Immature natural killer cell (primary cell): ENCODE measurements around the gene FXYD5. TPM values are rescaled to one million over a fixed set of nuclear protein-coding genes. Genes with fewer than 3 reads are reported as not detected.

Experiments used
- DNase-seq, 3 donors: peaks; one replicate each; pipeline ENCODE4 v3.0.0; 2022; ENCODE audit warnings: mixed read lengths in 1 of 3
- H3K27ac Mint-ChIP-seq, 6 donors: one replicate each; pipeline ENCODE4 v1.8.0; 2020; ENCODE audit warnings: mixed read lengths in 6 of 6, mild to moderate bottlenecking in 5 of 6, inconsistent platforms in 4 of 6, moderate library complexity in 3 of 6
- H3K27me3 Mint-ChIP-seq, 3 donors: one replicate each; pipeline ENCODE4 v1.8.0; 2020 to 2021; ENCODE audit warnings: low read depth in 3 of 3, mild to moderate bottlenecking in 3 of 3, mixed read lengths in 3 of 3, moderate library complexity in 3 of 3, inconsistent platforms in 1 of 3
- H3K36me3 Mint-ChIP-seq, 3 donors: one replicate each; pipeline ENCODE4 v1.8.0; 2020; ENCODE audit warnings: mixed read lengths in 3 of 3, inconsistent platforms in 2 of 3, mild to moderate bottlenecking in 2 of 3
- H3K4me1 Mint-ChIP-seq, 2 donors: one replicate each; pipeline ENCODE4 v1.8.0; 2020; ENCODE audit warnings: inconsistent platforms in 2 of 2, mild to moderate bottlenecking in 2 of 2, mixed read lengths in 2 of 2, moderate library complexity in 1 of 2
- H3K4me3 Mint-ChIP-seq, 5 donors: one replicate each; pipeline ENCODE4 v1.8.0; 2020; ENCODE audit warnings: mild to moderate bottlenecking in 5 of 5, mixed read lengths in 5 of 5, inconsistent platforms in 3 of 5, moderate library complexity in 3 of 5
- H3K9me3 Mint-ChIP-seq, 6 donors: one replicate each; pipeline ENCODE4 v1.8.0; 2020; ENCODE audit warnings: mild to moderate bottlenecking in 6 of 6, mixed read lengths in 6 of 6, inconsistent platforms in 4 of 6, moderate library complexity in 3 of 6
- polyA plus RNA-seq, 3 donors: library from polyadenylated mRNA; unstranded; fragments of 300-500 nt; fragmentation: Illumina TruSeq; gene quantifications; one replicate each; pipeline ENCODE4 v1.2.3, GENCODE V29; 2021

FXYD5 gene
- polyA plus RNA-seq, 3 donors from 2014 or later: 262 to 427 (median 346) TPM

DNA sequence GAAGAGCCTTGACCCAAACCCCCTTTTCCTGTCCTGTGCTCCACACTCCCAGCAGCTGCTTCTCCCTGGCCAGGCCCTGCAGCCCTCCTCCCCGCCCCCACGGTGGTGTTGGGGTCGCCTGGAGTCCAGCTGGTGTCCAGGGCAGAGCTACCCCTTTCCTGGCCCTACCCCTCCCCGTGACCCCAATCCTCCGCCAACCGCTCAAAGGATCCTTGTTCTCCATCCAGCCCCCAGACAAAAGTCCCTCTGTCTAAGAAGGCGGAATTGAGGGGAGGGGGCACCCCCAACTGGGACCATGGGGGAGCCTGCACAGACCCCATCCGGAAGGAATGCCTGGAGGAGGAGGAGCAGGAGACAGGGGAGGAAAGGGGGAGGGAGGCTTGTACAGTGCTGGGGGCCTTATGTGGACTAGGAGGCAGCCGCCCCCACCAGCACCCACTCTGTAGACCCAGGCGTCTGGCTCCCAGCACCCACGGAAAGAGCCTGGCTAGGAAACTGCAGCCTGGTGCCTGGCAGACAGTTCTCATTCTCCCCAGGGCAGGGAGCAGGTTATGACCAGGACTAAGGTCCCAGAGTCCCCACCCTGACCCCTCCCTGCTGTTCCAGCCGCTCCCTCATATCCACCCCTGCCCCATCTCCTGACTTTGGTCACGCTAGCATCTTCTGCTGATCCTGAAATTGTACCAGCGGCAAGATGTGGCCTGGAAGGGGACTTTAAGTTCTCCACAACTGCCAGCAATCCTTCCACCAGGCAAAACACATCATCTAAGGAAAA is 39.2 kb upstream of the FXYD5 start, which contains the start of gene FXYD3:
Gene FXYD3, plus strand, starts transcription at position 647 of the 775 bp plus-strand sequence. CDS start 3,554 bp downstream, outside the sequence.
- no peaks in the 10 kb centered on the region for H3K36me3 Mint-ChIP-seq
- H3K4me1 Mint-ChIP-seq: peaks cover 4 to 6% of the 10 kb centered on the region in 2 donors
- peaks cover 4 to 13% (median 5%) of the 10 kb centered on the region in 3 donors for H3K27me3 Mint-ChIP-seq
- no peak within 1 kb of the TSS for H3K4me3 Mint-ChIP-seq
- DNase-seq: no peak
- H3K27ac Mint-ChIP-seq: no peak within 1 kb of the TSS
- no peaks in the 10 kb centered on the region for H3K9me3 Mint-ChIP-seq

DNA sequence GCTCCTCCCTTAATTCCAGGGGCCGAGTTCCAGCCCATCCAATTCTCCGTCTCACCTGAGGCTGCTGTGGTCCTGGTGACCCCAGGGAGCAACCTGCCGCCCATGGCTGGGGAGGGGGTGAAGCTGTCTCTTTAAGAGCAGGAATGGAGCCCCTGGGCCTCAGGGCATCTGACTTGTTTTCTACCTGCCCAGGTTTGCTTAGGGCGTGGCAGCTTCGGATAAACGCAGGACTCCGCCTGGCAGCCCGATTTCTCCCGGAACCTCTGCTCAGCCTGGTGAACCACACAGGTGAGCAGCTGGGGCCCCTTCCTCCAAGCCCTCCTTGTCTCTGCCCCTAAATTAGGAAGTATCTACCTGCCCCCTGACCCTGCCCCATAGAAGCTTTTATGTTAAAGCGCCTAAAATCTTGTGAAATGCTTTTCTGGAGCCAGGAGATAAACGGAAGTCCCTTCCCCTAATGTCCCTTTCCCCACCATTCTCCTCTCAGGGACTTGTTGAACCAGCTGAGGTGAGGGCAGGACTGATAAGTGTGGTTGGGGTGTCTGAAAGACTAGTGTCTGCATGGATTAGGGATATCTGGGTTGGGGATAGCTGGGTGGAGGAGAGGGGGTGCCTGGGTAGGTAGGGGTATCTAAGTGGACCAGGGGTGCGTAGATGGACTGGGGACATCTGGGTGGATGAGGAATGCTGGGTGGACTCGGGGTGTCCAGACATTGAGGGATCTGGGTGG is 38.3 kb upstream of the FXYD5 start:
- Mint-ChIP-seq H3K27me3 (peaks cover 4 to 13% (median 5%) of the 10 kb centered on the region in 3 donors), H3K4me3 (no peak overlapping the region), H3K27ac (no peak overlapping the region), H3K4me1 (peaks cover 4 to 6% of the 10 kb centered on the region in 2 donors), H3K9me3 (no peaks in the 10 kb centered on the region), H3K36me3 (no peaks in the 10 kb centered on the region)
- DNase-seq: no peak

DNA sequence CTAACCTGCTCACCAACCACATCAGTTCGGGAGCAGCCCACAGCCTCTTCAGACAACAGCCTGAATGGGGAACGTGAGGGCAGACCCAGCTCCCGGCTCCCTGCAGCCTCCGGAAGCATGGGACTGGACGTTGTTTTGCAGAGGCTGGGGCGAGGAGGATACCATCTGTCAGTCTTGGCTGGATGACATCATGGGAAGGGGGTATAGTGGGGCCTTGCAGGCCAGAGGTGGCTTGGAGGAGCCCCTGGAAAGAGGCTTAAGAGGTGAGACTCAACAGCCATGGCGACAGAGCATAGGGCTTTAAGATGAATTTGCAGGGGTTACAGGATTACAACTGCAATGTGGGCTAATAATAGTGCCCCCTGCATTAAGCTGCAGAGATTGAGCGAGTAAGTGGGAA is 37.4 kb upstream of the FXYD5 start:
- no peak for DNase-seq
- Mint-ChIP-seq H3K27me3 (peaks cover 2 to 11% (median 4%) of the 10 kb centered on the region in 3 donors), H3K36me3 (no peaks in the 10 kb centered on the region), H3K27ac (no peak overlapping the region), H3K4me1 (peaks cover 4 to 6% of the 10 kb centered on the region in 2 donors), H3K4me3 (no peak overlapping the region), H3K9me3 (no peaks in the 10 kb centered on the region)

DNA sequence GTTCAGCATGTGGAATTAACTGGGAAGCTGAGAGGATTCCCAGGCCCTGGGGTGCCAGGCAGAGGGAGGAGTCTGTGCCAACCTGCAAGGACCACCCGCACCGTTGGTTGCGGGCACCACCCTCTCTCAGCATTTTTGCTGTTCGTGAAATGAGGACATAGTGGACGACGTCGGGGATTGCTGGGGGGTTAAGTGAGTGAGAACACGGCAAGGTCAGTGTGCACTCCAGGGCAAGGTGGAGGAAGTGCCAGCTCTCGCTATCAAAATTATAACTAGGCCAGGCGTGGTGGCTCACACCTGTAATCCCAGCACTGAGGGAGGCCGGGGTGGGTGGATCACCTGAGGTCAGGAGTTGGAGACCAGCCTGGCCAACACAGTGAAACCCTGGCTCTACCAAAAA is 36.7 kb upstream of the FXYD5 start:
- no peaks in the 10 kb centered on the region for H3K9me3 Mint-ChIP-seq
- H3K27me3 Mint-ChIP-seq: peaks cover 2 to 11% (median 4%) of the 10 kb centered on the region in 3 donors
- H3K4me1 Mint-ChIP-seq: peaks cover 4 to 6% of the 10 kb centered on the region in 2 donors
- no peaks in the 10 kb centered on the region for H3K36me3 Mint-ChIP-seq
- no peak overlapping the region for H3K27ac Mint-ChIP-seq
- DNase-seq: no peak
- H3K4me3 Mint-ChIP-seq: no peak overlapping the region

DNA sequence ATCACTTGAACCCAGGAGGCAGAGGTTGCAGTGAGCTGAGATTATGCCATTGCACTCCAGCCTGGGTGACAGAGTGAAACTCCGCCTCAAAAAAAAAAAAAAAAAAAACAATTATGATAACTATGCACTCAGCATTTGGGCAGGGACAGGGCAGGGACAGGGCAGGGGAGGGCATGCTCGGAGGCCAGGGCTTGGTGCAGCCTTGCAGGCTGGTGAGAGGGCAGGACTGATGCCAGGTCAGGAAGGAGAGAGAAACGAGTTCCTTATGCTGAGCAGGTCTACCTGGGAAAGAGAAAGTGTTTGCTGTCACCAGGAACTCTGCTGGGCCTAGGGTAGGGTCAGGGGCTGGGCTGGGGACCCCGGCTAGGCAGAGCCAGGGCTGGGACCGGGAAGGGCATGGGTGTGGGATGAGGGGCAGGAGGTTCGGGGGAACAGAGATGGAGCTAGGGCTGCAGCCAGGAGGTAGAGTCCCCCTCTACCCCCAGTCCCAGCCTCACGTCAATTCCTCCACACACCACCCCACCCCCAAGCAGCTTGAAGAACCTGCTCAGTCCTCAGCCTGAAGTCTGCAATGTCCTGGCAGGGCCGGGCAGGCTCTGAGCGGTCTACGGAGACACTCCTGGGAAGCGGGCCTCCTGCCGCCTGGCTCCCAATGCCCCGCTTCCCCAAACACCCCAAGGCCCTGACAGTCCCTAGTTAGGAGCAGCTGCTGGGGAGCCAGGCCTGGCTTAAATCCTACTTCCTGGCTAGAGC is 36.1 kb upstream of the FXYD5 start:
- H3K27ac Mint-ChIP-seq: no peak overlapping the region

DNA sequence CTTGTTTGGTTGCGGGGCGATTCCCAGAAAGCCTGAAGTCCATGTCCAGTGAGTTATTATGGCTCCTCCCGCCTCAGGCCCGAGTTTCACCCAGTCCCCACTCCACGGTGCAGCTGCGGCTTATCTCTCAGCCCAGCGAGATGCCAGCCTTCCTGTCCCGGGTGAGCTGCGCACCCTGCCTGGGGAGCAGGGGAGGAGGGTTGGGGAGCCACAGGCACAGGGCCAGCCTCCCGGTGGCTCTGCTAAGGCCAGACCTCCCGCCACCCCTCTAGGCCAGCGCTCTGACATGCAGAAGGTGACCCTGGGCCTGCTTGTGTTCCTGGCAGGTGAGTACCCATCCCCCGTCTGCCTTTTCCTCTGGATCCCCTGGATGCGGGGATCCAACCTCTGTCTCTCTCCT is 35.4 kb upstream of the FXYD5 start:
- H3K36me3 Mint-ChIP-seq: no peaks in the 10 kb centered on the region

More for the DNA sequence above, 36.1 kb upstream of the FXYD5 start:
- peaks cover 4 to 6% of the 10 kb centered on the region in 2 donors for H3K4me1 Mint-ChIP-seq
- H3K4me3 Mint-ChIP-seq: no peak overlapping the region
- no peaks in the 10 kb centered on the region for H3K9me3 Mint-ChIP-seq
- H3K36me3 Mint-ChIP-seq: no peaks in the 10 kb centered on the region
- peaks cover 2 to 8% (median 4%) of the 10 kb centered on the region in 3 donors for H3K27me3 Mint-ChIP-seq
- DNase-seq: no peak

DNA sequence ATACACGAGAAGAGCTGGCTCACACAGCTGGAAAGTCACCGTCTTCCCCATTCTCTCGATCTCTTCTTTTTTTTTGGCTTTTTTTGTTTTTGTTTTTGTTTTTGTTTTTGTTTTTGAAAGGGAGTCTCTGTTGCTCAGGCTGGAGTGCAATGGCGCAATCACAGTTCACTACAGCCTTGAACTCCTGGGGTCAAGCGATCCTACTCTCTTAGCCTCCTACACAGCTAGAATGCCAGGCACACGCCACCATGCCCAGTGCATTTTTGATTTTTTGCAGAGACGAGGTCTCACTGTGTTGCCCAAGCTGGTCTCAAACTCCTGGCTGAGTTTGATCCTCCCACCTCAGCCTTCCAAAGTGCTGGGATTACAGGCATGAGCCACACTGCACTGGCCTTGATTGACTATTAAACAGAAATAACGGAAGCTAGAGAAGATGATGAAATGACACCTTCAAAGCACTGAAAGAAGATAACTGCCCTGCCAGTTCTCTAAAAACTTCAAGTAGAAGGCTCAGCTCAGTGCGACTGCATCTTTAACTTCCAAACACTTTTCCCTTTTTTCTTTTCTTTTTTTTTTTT is 34.9 kb upstream of the FXYD5 start:
- Mint-ChIP-seq H3K27me3 (peaks cover 2 to 9% (median 4%) of the 10 kb centered on the region in 3 donors), H3K36me3 (no peaks in the 10 kb centered on the region), H3K4me1 (peaks cover 12 to 13% of the 10 kb centered on the region in 2 donors), H3K27ac (no peak overlapping the region), H3K4me3 (no peak overlapping the region), H3K9me3 (no peaks in the 10 kb centered on the region)
- no peak for DNase-seq

More for the DNA sequence above, 35.4 kb upstream of the FXYD5 start:
- peaks cover 2 to 6% (median 4%) of the 10 kb centered on the region in 3 donors for H3K27me3 Mint-ChIP-seq
- H3K4me3 Mint-ChIP-seq: no peak overlapping the region
- no peak overlapping the region for H3K27ac Mint-ChIP-seq
- DNase-seq: no peak
- peaks cover 9 to 11% of the 10 kb centered on the region in 2 donors for H3K4me1 Mint-ChIP-seq
- H3K9me3 Mint-ChIP-seq: no peaks in the 10 kb centered on the region

DNA sequence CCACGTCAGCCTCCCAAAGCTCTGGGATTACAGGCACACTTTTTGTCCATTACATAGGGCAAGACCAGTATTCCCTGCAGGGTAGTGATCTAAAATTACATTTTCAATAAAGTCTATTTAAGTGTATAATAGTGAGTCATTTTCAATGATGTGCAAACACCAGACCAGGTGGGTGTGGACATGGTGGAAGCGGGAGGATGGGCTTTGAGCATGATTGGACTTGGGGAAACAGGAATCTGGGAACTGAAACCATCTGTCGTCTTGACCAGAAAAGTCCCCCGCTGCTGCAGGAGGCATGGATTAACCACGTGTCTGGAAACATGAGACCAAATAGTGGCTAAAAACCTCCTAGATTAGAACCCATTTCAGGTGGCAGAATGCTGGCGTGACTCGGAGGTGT is 34.0 kb upstream of the FXYD5 start:
- peaks cover 2 to 8% (median 2%) of the 10 kb centered on the region in 3 donors for H3K27me3 Mint-ChIP-seq
- H3K36me3 Mint-ChIP-seq: no peaks in the 10 kb centered on the region
- no peak overlapping the region for H3K4me3 Mint-ChIP-seq
- no peak for DNase-seq
- no peak overlapping the region for H3K27ac Mint-ChIP-seq
- peaks cover 13 to 14% of the 10 kb centered on the region in 2 donors for H3K4me1 Mint-ChIP-seq
- no peaks in the 10 kb centered on the region for H3K9me3 Mint-ChIP-seq

DNA sequence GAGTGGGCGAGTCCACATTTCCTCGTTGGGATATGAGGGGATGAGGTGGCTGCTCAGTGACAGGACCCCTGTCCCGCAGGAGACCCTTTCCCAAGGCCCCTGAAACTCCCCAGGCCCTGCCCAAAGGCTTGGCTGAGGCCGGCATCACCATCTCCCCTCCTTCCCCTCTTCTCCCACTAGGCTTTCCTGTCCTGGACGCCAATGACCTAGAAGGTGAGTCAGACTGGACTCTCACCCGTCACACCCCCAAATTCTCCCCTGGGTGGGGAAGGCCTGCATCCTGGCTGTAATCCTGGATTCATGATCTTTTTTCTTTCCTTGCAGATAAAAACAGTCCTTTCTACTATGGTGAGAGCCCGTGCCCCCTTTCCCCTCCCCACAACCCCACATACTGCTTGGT is 33.6 kb upstream of the FXYD5 start:
- Mint-ChIP-seq H3K27ac (no peak overlapping the region), H3K4me1 (peaks cover 13 to 15% of the 10 kb centered on the region in 2 donors), H3K27me3 (peaks cover 0 to 8% (median 0%) of the 10 kb centered on the region in 3 donors), H3K4me3 (no peak overlapping the region), H3K9me3 (no peaks in the 10 kb centered on the region), H3K36me3 (no peaks in the 10 kb centered on the region)
- DNase-seq: no peak

DNA sequence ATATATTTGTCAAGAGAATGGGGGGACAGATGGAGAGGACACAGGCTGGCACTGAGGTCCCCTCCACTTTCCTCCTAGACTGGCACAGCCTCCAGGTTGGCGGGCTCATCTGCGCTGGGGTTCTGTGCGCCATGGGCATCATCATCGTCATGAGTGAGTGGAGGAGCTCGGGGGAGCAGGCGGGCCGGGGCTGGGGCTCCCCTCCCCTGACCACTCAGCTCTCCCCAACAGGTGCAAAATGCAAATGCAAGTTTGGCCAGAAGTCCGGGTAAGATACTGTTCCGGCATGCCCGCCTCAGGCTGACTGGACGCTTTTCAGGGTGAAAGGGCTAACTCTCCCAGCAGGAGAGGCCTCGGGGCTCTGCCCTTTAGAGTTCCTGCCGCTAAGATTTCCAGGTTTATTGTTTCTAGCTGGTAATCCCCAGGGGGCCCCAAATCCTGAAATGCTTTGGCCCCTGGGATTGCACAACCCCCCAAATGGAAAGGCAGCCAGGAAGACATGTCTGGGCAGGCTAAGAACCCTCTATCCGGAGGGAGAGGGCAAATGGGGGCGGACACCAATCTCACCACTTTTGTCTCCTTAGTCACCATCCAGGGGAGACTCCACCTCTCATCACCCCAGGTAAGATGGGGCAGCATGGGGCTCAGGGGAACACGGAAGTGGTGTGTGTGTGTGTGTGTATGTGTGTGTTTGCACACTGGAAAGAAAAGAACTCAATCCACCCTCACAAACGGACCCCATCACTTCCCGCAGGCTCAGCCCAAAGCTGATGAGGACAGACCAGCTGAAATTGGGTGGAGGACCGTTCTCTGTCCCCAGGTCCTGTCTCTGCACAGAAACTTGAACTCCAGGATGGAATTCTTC is 31.6 kb upstream of the FXYD5 start:
- H3K4me3 Mint-ChIP-seq: no peak overlapping the region
- H3K27me3 Mint-ChIP-seq: peaks cover 0 to 5% (median 0%) of the 10 kb centered on the region in 3 donors
- H3K36me3 Mint-ChIP-seq: no peaks in the 10 kb centered on the region
- H3K9me3 Mint-ChIP-seq: no peaks in the 10 kb centered on the region
- peaks cover 13 to 15% of the 10 kb centered on the region in 2 donors for H3K4me1 Mint-ChIP-seq
- H3K27ac Mint-ChIP-seq: no peak overlapping the region
- DNase-seq: no peak

DNA sequence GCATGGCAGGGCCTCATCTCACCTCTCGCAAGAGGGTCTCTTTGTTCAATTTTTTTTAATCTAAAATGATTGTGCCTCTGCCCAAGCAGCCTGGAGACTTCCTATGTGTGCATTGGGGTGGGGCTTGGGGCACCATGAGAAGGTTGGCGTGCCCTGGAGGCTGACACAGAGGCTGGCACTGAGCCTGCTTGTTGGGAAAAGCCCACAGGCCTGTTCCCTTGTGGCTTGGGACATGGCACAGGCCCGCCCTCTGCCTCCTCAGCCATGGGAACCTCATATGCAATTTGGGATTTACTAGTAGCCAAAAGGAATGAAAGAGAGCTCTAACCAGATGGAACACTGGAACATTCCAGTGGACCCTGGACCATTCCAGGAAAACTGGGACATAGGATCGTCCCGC is 31.0 kb upstream of the FXYD5 start:
- H3K4me1 Mint-ChIP-seq: peaks cover 13 to 15% of the 10 kb centered on the region in 2 donors
- H3K4me3 Mint-ChIP-seq: peak overlapping the region; percentile 70 to 86 (median 83)
- H3K27ac Mint-ChIP-seq: peak overlapping the region in 3 of 6 donors; percentile 26 to 79 (median 59)
- H3K9me3 Mint-ChIP-seq: no peaks in the 10 kb centered on the region
- H3K36me3 Mint-ChIP-seq: no peaks in the 10 kb centered on the region
- peaks cover 0 to 5% (median 0%) of the 10 kb centered on the region in 3 donors for H3K27me3 Mint-ChIP-seq
- DNase-seq: no peak

DNA sequence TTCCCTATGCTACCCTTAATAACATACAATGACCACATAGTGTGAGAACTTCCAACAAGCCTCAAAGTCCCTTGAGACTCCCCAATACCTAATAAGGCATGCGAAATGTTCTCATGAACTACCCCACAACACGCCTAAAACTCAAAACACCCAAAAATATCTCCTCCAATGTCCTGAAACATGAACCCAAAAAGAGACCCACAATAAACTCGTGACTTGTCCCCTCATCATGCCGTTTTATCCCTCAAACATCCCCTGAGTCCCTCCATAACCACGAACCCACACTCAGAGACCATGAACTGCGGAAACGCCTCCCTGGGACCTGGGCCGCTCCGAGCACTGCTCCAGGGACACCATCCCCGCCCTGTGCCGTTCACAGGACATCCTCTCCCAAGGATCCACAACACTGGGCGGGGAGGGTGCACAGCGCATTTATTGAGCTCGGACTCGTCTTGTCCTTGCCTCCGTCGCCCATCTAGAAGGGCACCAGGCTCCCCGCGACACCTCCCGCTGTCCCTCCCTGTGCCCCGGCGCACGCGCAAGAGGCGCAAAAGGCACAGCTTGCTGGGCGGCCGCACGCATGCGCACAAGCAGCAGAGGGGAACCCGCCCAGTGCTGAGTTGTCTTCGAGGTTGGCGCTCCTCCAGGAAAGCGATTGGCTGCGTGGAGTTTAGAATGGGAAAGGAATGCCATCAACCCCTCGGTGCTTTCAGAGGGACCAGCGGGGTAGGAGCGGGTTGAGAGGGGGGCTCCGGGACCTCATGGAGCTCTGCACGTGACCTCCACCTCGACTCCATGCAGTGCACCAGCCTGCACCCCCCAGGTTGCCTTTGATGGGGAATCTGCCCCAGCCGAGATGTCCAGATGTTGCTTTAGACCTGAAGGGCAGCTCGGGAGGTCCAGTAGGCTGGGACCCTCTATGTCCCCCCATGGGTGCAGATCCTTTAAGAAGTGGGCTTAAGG is 30.2 kb upstream of the FXYD5 start:
- Mint-ChIP-seq H3K9me3 (no peaks in the 10 kb centered on the region), H3K4me1 (peaks cover 13 to 15% of the 10 kb centered on the region in 2 donors), H3K27me3 (peaks cover 0 to 6% (median 0%) of the 10 kb centered on the region in 3 donors), H3K36me3 (no peaks in the 10 kb centered on the region), H3K27ac (peak overlapping the region; percentile 45 to 86 (median 64)), H3K4me3 (peak overlapping the region; percentile 70 to 86 (median 83))
- peak; percentile 73 to 83 (median 79) for DNase-seq
